ENCODE measurements around the gene JMJD4.

Gene JMJD4

GRCh38 chr1:227774821-227775661 is 39.9 kb upstream of the JMJD4 start:
- no peak for TF ChIP-seq JUND (IDR thresholded peaks at IDR 0.05; ENCODE audit: low read depth)
- in situ Hi-C loops (cut with HindIII; ENCODE audit: low pct_unique_long_range_greater_than_20kb, low sequenced_read_pairs) = no loop called here
- no peak for DNase-seq (ENCODE audit: low read depth in 1 of 2, low spot score in 1 of 2)

- in situ Hi-C loops (cut with HindIII; ENCODE audit: low pct_unique_long_range_greater_than_20kb, low sequenced_read_pairs) = no loop called here
- no peak for DNase-seq (ENCODE audit: low read depth in 1 of 2, low spot score in 1 of 2)
- TF ChIP-seq JUND (IDR thresholded peaks at IDR 0.05; ENCODE audit: low read depth) = no peak
These were observed 39.1 kb upstream of the JMJD4 start for GRCh38 chr1:227774051-227774731.

- in situ Hi-C loops (cut with HindIII; ENCODE audit: low pct_unique_long_range_greater_than_20kb, low sequenced_read_pairs) = no loop called here
- TF ChIP-seq JUND (IDR thresholded peaks at IDR 0.05; ENCODE audit: low read depth) = no peak
- no peak for DNase-seq (ENCODE audit: low read depth in 1 of 2, low spot score in 1 of 2)
These were observed 38.5 kb upstream of the JMJD4 start for GRCh38 chr1:227773558-227773957.

GRCh38 chr1:227771771-227772170 is 36.7 kb upstream of the JMJD4 start:
- in situ Hi-C loops (cut with HindIII; ENCODE audit: low pct_unique_long_range_greater_than_20kb, low sequenced_read_pairs) = no loop called here
- no peak for DNase-seq (ENCODE audit: low read depth in 1 of 2, low spot score in 1 of 2)

GRCh38 chr1:227771326-227771725 is 36.2 kb upstream of the JMJD4 start:
- no peak for TF ChIP-seq JUND (IDR thresholded peaks at IDR 0.05; ENCODE audit: low read depth)
- DNase-seq (ENCODE audit: low read depth in 1 of 2, low spot score in 1 of 2) = no peak
- in situ Hi-C loops (cut with HindIII; ENCODE audit: low pct_unique_long_range_greater_than_20kb, low sequenced_read_pairs) = no loop called here

More at GRCh38 chr1:227771771-227772170, 36.7 kb upstream of the JMJD4 start:
- TF ChIP-seq JUND (IDR thresholded peaks at IDR 0.05; ENCODE audit: low read depth) = no peak

GRCh38 chr1:227770812-227771211 is 35.7 kb upstream of the JMJD4 start:
- in situ Hi-C loops (cut with HindIII; ENCODE audit: low pct_unique_long_range_greater_than_20kb, low sequenced_read_pairs) = no loop called here
- no peak for TF ChIP-seq JUND (IDR thresholded peaks at IDR 0.05; ENCODE audit: low read depth)

GRCh38 chr1:227769936-227770494 is 34.9 kb upstream of the JMJD4 start:
- TF ChIP-seq JUND (IDR thresholded peaks at IDR 0.05; ENCODE audit: low read depth) = no peak
- in situ Hi-C loops (cut with HindIII; ENCODE audit: low pct_unique_long_range_greater_than_20kb, low sequenced_read_pairs) = no loop called here
- no peak for DNase-seq (ENCODE audit: low read depth in 1 of 2, low spot score in 1 of 2)

More at GRCh38 chr1:227770812-227771211, 35.7 kb upstream of the JMJD4 start:
- no peak for DNase-seq (ENCODE audit: low read depth in 1 of 2, low spot score in 1 of 2)

- no peak for DNase-seq (ENCODE audit: low read depth in 1 of 2, low spot score in 1 of 2)
- in situ Hi-C loops (cut with HindIII; ENCODE audit: low pct_unique_long_range_greater_than_20kb, low sequenced_read_pairs) = no loop called here
- no peak for TF ChIP-seq JUND (IDR thresholded peaks at IDR 0.05; ENCODE audit: low read depth)
These were observed 34.2 kb upstream of the JMJD4 start for GRCh38 chr1:227769047-227769935.

GRCh38 chr1:227768640-227769039 is 33.5 kb upstream of the JMJD4 start:
- TF ChIP-seq JUND (IDR thresholded peaks at IDR 0.05; ENCODE audit: low read depth) = no peak
- in situ Hi-C loops (cut with HindIII; ENCODE audit: low pct_unique_long_range_greater_than_20kb, low sequenced_read_pairs) = no loop called here
- no peak for DNase-seq (ENCODE audit: low read depth in 1 of 2, low spot score in 1 of 2)

GRCh38 chr1:227768125-227768439 is 33.0 kb upstream of the JMJD4 start:
- DNase-seq (ENCODE audit: low read depth in 1 of 2, low spot score in 1 of 2) = no peak
- in situ Hi-C loops (cut with HindIII; ENCODE audit: low pct_unique_long_range_greater_than_20kb, low sequenced_read_pairs) = no loop called here

GRCh38 chr1:227767401-227768124 is 32.5 kb upstream of the JMJD4 start:
- in situ Hi-C loops (cut with HindIII; ENCODE audit: low pct_unique_long_range_greater_than_20kb, low sequenced_read_pairs) = no loop called here
- DNase-seq (ENCODE audit: low read depth in 1 of 2, low spot score in 1 of 2) = no peak
- TF ChIP-seq JUND (IDR thresholded peaks at IDR 0.05; ENCODE audit: low read depth) = no peak

More at GRCh38 chr1:227768125-227768439, 33.0 kb upstream of the JMJD4 start:
- no peak for TF ChIP-seq JUND (IDR thresholded peaks at IDR 0.05; ENCODE audit: low read depth)
